K562 (cell line): ENCODE results near the gene ARHGAP42.

Experiments
- BRF2 ChIP-seq: IDR thresholded peaks from 3 replicates; pipeline ENCODE4 v1.6.1; 2011; ENCODE audit warnings: borderline replicate concordance, mild to moderate bottlenecking; ENCODE audit not compliant: insufficient read length, insufficient read depth
- CTCF ChIP-seq, 3 experiments: IDR thresholded peaks in 2 of 3; conservative IDR thresholded peaks in 1 of 3; 2 replicates each; pipeline ENCODE4 v1.5.1; 2011 to 2012; ENCODE audit warnings: low read length in 3 of 3, mild to moderate bottlenecking in 3 of 3, control low read depth in 2 of 3, improper control_type of control experiment in 1 of 3, inconsistent platforms in 1 of 3, low read depth in 1 of 3, mixed read lengths in 1 of 3, moderate library complexity in 1 of 3; ENCODE audit not compliant: insufficient read depth in 2 of 3
- EP300 ChIP-seq: IDR thresholded peaks from 2 replicates; pipeline ENCODE4 v1.6.1; 2012; ENCODE audit warnings: low read length, improper control_type of control experiment
- MYC ChIP-seq, 2 experiments: fragments of 250-450 bp in 1 of 2; sonication (Bioruptor Pico) in 1 of 2; IDR thresholded peaks; 2 replicates each; pipeline versions ENCODE4 v1.5.1 to v1.6.1; 2012 to 2021; ENCODE audit warnings: low read depth in 2 of 2, borderline replicate concordance in 1 of 2, improper control_type of control experiment in 1 of 2, low read length in 1 of 2, mild to moderate bottlenecking in 1 of 2, moderate library complexity in 1 of 2
- NFIC ChIP-seq: fragments of 450-650 bp; IDR thresholded peaks from 2 replicates; pipeline ENCODE4 v1.6.1; 2017; ENCODE audit warnings: mild to moderate bottlenecking, inconsistent platforms
- RCOR1 ChIP-seq, 2 experiments: IDR thresholded peaks; 2 replicates each; pipeline ENCODE4 v1.6.1; 2012; ENCODE audit warnings: low read depth in 2 of 2, low read length in 2 of 2, borderline replicate concordance in 1 of 2, improper control_type of control experiment in 1 of 2

GRCh38 chr11:100981196-100981824, 294.2 kb downstream of the ARHGAP42 start:
- TF ChIP-seq EP300: no peak
- TF ChIP-seq CTCF (IDR thresholded peaks at IDR 0.05 in 2 of 3, conservative IDR thresholded peaks at IDR 0.05 in 1 of 3; ENCODE audit: insufficient read depth in 2 of 3, low read depth in 1 of 3, low read length in 3 of 3): no peak
- no peak for TF ChIP-seq BRF2
- no peak for TF ChIP-seq MYC (IDR thresholded peaks at IDR 0.05; ENCODE audit: low read depth, low read length)
- no peak for TF ChIP-seq MYC (CRISPR knock-in tag; IDR thresholded peaks at IDR 0.05; ENCODE audit: borderline replicate concordance, low read depth)
- no peak for TF ChIP-seq RCOR1 (IDR thresholded peaks at IDR 0.05; ENCODE audit: borderline replicate concordance in 1 of 2, low read depth in 2 of 2, low read length in 2 of 2)
- TF ChIP-seq NFIC: no peak
